SU-DHL-6 (cell line): ENCODE measurements around the gene ARHGAP22.

Experiments
- H2AFZ ChIP-seq: fragments of 200-600 bp; sonication (generic); 2 replicates; pipeline ENCODE4 v1.6.1; 2014; ENCODE audit warnings: low read depth, mild to moderate bottlenecking, moderate library complexity, mixed read lengths, antibody characterized with exemption, low read length; ENCODE audit not compliant: severe bottlenecking
- H3F3A ChIP-seq: fragments of 200-600 bp; shearing (Covaris generic); 2 replicates; pipeline ENCODE4 v1.6.0; 2016; ENCODE audit warnings: antibody characterized with exemption, mild to moderate bottlenecking; ENCODE audit not compliant: insufficient read depth
- H3K27ac ChIP-seq: fragments of 200-600 bp; sonication (generic); 2 replicates; pipeline ENCODE4 v1.5.1; 2016; ENCODE audit warnings: low read depth, mild to moderate bottlenecking, low read length, moderate library complexity, mixed read lengths
- H3K27me3 ChIP-seq: fragments of 200-600 bp; sonication (generic), shearing (Covaris generic); 2 replicates; pipeline ENCODE4 v1.6.0; 2014; ENCODE audit warnings: mild to moderate bottlenecking, low read length
- H3K36me3 ChIP-seq: fragments of 200-600 bp; sonication (generic); 2 replicates; pipeline ENCODE4 v1.6.1; 2014; ENCODE audit warnings: mild to moderate bottlenecking, low read length, mixed read lengths
- H3K4me2 ChIP-seq: fragments of 300-600, 200-600 bp; shearing (Covaris generic), sonication (generic); 2 replicates; pipeline ENCODE4 v1.6.0; 2014; ENCODE audit warnings: low read length, low read depth, mild to moderate bottlenecking; ENCODE audit not compliant: poor library complexity, severe bottlenecking
- H3K4me3 ChIP-seq: fragments of 200-600 bp; sonication (generic); 2 replicates; pipeline ENCODE4 v1.5.1; 2014; ENCODE audit warnings: antibody characterized with exemption, low read length, mild to moderate bottlenecking, mixed read lengths; ENCODE audit not compliant: insufficient read depth, poor library complexity, severe bottlenecking
- H3K79me2 ChIP-seq: fragments of 200-600 bp; sonication (generic); 2 replicates; pipeline ENCODE4 v1.6.1; 2014; ENCODE audit warnings: mild to moderate bottlenecking, low read length, moderate library complexity; ENCODE audit not compliant: insufficient read depth
- H3K9ac ChIP-seq: fragments of 200-600 bp; sonication (generic); 2 replicates; pipeline ENCODE4 v1.7.0; 2014; ENCODE audit warnings: mild to moderate bottlenecking, low read length
- H3K9me2 ChIP-seq: fragments of 200-600 bp; sonication (generic); replicated peaks from 2 replicates; pipeline ENCODE4 v1.6.1; 2014; ENCODE audit warnings: low read length; ENCODE audit not compliant: insufficient read depth
- H3K9me3 ChIP-seq: fragments of 200-600 bp; sonication (generic); 2 replicates; pipeline ENCODE4 v1.6.1; 2014; ENCODE audit warnings: low read length, mixed read lengths; ENCODE audit not compliant: insufficient read depth
- H4K20me1 ChIP-seq: fragments of 200-600 bp; sonication (generic); 2 replicates; pipeline ENCODE4 v1.6.1; 2014; ENCODE audit warnings: low read depth, mild to moderate bottlenecking, antibody characterized with exemption, low read length, moderate library complexity, mixed read lengths
- CTCF ChIP-seq: fragments of 200-600 bp; sonication (generic); IDR thresholded peaks from one replicate; pipeline ENCODE4 v1.5.1; 2017; ENCODE audit warnings: antibody characterized with exemption, mild to moderate bottlenecking, low read length, moderate library complexity; ENCODE audit not compliant: insufficient read depth, poor library complexity, severe bottlenecking
- EZH2phosphoT487 ChIP-seq: fragments of 200-600 bp; sonication (generic), shearing (Covaris generic); conservative IDR thresholded peaks from 2 replicates; pipeline ENCODE4 v1.6.1; 2018; ENCODE audit warnings: mild to moderate bottlenecking, antibody characterized with exemption, low read length, moderate library complexity, mixed read lengths

The ARHGAP22 gene

GRCh38 chr10:48611133-48611532, 6.3 kb upstream of the ARHGAP22 start:
- TF ChIP-seq CTCF (no peak), EZH2phosphoT487 (no peak)
- H2AFZ ChIP-seq = no peak overlapping the region
- no peak overlapping the region for H3K4me3 ChIP-seq
- H3K27me3 ChIP-seq = no peaks in the 10 kb centered on the region
- no peaks in the 10 kb centered on the region for H3K9me3 ChIP-seq
- H3K9me2 ChIP-seq = no peaks in the 10 kb centered on the region
- no peaks in the 10 kb centered on the region for H3K79me2 ChIP-seq
- no peak overlapping the region for H3K9ac ChIP-seq
- no peaks in the 10 kb centered on the region for H3K36me3 ChIP-seq
- no peak overlapping the region for H3K4me2 ChIP-seq
- H4K20me1 ChIP-seq = no peaks in the 10 kb centered on the region
- no peaks in the 10 kb centered on the region for H3F3A ChIP-seq
- H3K27ac ChIP-seq = no peak overlapping the region

- H3K9me2 ChIP-seq = no peaks in the 10 kb centered on the region
- no peak overlapping the region for H3K9ac ChIP-seq
- TF ChIP-seq CTCF = no peak
- H3K36me3 ChIP-seq = no peaks in the 10 kb centered on the region
- no peak overlapping the region for H3K27ac ChIP-seq
- no peaks in the 10 kb centered on the region for H3K79me2 ChIP-seq
- H3K9me3 ChIP-seq = no peaks in the 10 kb centered on the region
- H3K4me3 ChIP-seq = no peak overlapping the region
- no peaks in the 10 kb centered on the region for H4K20me1 ChIP-seq
- H3F3A ChIP-seq = no peaks in the 10 kb centered on the region
- no peaks in the 10 kb centered on the region for H3K27me3 ChIP-seq
- H2AFZ ChIP-seq = no peak overlapping the region
- no peak overlapping the region for H3K4me2 ChIP-seq
Observed at GRCh38 chr10:48610585-48611093, 5.8 kb upstream of the ARHGAP22 start.

GRCh38 chr10:48609899-48610584, 5.2 kb upstream of the ARHGAP22 start:
- Histone ChIP-seq H3K27me3 (no peaks in the 10 kb centered on the region), H4K20me1 (no peaks in the 10 kb centered on the region), H3K4me2 (no peak overlapping the region), H3F3A (no peaks in the 10 kb centered on the region), H3K79me2 (no peaks in the 10 kb centered on the region), H3K4me3 (no peak overlapping the region), H3K9me2 (no peaks in the 10 kb centered on the region), H3K9me3 (no peaks in the 10 kb centered on the region), H3K27ac (no peak overlapping the region), H3K36me3 (no peaks in the 10 kb centered on the region), H2AFZ (no peak overlapping the region), H3K9ac (no peak overlapping the region)
- TF ChIP-seq EZH2phosphoT487 (no peak), CTCF (no peak)
